ENCODE measurements around the gene ART5.
"Not testable (repeated sequence)": the region's sequence is repeated elsewhere in the genome, so short reads cannot be mapped to it uniquely, and the experiment has no call there.

ART5 gene

GRCh38 chr11:3616721-3617460, 24.9 kb downstream of the ART5 start:
- no peak for DNase-seq

DNA sequence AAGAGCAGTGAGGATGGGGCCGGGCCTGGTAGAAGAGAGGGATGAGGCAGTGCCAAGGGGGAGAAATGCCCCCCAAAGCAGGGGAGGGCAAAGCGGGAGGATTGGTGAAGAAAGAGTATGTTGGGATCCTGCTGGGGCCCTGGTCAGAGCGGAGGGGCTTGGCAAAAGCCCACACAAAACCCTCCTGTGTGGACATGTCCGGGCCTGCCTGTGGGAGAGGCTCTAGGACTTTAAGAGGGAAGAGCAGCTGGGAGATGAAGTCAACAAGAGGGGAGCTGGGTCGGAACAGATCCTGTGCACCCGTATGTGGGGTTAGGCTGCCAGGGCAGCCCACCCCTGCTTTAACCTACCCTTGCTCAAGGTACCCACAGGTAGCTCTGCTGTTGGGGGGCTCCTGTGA, 25.8 kb downstream of the ART5 start:
- DNase-seq = no peak

DNA sequence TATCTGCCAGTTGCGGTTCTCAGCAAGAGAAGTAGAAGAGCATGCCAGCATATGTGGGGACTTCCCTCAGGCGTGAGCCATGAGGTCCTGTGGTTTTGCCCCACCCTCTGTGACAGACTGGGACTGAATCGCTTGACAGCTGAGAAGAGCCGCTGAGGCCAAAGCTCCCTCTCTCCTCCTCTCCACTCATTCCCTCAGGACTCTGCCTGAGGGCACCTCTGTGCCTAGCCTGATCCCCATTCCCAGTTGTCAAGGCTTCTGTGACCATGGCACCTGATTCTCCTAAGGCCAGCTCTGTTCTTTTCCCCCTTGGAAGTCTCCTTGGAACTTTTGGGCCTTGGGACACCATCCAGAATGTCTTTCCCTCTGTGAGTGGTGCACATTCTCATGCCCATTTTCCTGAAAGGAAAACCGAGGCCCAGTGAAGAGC, 27.0 kb downstream of the ART5 start:
- DNase-seq = peak; percentile 29

DNA sequence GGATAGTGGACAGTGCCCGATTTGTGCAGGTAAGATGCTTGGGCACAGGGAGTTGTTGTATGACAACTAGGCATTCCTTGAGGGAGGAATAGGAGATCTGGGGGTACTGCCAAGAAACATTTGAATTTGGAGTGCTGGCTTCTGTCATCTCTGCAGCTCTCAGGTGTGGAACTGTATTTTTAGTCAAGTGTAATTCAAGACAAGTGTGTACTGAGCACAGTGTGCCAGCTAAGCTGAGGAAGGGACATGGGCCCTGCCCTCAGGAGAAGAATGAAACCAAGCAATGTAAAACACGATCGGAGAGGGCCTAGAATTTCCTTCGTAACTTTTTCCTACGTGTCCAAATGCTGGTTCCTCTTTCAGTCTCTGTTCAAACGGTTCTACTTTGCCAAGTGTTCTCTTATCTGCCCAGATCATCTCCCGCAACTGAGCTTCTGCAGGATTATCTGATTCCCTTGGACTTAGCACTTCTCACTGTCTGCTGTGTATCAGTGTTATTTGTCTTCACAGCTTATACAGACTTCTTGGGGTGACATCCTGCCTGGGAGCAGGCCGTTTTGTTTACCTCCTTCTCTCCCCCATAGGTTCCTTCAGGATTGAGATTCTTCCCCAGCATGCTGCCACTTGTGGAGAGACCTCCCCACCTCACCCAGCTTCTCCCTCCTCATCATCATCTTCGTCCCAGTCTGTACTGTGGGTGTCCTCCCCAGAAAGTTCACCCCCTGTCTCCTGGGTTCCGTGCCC, 27.6 kb downstream of the ART5 start:
- DNase-seq = no peak

GRCh38 chr11:3611976-3612678, 29.7 kb downstream of the ART5 start:
- DNase-seq = no peak

- no peak for DNase-seq
Measured at GRCh38 chr11:3610846-3611245, 30.9 kb downstream of the ART5 start.

DNA sequence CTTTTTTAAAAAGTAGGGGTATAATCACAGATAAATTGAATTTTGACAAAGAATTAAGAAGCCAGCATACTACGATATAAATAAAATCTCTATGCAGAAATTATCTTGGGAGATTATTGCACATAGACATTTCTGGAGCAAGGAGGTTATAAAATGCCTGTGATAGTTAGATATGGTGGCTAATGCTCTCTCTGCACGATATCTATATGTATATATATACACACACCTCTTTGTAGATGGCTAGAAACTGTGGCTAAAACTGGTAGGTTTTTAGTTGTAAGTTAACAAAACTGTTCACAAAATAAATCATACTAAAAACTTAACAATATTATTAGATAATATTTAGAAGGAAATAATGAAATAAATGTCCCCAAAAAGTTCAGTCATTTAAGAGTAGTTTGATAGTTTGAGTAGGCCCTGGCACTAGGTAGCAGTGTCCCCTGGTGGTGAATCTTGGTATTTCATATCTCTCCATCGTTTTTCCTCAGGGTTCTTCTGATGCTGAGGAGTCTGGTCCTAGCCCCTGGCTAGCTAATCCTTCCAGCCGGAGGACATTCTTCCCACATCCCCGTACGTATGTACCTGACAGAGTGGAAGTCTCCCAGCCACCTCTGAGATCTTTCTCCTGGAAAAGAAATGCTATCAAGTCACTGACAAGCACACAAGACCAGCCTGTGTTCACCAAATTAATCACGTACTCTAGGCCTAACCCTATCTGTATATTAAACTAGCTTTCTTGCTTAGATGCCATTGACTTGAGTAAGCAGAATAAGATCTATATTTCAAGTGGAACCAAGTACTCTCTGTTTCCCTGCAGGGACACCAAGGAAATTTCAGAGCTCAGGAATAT, 32.2 kb downstream of the ART5 start:
- peak; percentile 29 for DNase-seq

GRCh38 chr11:3605771-3606203, 36.0 kb downstream of the ART5 start:
- DNase-seq = no peak

GRCh38 chr11:3605283-3605662, 36.5 kb downstream of the ART5 start:
- DNase-seq = no peak

GRCh38 chr11:3604167-3604566, 37.6 kb downstream of the ART5 start:
- DNase-seq = no peak

GRCh38 chr11:3600201-3600600, 41.6 kb downstream of the ART5 start:
- DNase-seq = not testable (repeated sequence)

DNA sequence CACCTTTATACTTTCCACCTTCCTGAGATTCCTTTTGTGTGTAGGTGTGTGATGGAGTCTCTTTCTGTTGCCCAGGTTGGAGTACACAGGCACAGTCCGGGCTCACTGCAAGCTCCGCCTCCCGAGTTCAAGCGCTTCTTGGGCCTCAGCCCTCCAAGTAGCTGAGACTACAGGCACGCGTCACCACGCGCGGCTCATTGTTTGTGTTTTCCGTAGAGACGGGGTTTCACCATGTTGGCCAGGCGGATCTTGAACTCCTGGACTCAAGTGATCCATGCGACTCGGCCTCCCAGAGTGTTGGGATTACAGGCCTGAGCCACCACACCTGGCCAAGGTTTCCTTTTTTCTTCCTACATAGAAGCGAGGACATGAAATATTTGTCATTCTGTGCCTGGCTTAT, 44.0 kb downstream of the ART5 start:
- DNase-seq = not testable (repeated sequence)

DNA sequence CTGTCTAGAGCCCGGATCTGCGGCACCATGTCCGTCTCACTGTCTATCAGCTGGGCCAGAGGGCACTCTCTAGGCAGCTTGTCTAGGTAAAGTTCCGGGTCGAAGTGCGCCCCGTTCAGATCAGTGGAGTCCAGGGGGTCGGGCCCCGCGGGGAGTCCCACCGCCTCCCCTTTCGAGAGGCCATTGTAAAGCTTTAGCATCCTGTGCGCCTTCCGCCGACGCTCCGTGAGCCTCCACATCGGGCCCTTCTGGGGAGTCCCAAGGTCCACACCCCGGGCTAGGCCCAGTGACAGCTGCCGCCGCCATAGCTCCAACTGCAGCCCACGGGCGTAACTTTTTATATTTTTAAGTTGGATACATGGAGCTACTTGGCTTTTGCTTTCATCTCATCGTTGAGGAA, 50.5 kb downstream of the ART5 start:
- not testable (repeated sequence) for DNase-seq

DNA sequence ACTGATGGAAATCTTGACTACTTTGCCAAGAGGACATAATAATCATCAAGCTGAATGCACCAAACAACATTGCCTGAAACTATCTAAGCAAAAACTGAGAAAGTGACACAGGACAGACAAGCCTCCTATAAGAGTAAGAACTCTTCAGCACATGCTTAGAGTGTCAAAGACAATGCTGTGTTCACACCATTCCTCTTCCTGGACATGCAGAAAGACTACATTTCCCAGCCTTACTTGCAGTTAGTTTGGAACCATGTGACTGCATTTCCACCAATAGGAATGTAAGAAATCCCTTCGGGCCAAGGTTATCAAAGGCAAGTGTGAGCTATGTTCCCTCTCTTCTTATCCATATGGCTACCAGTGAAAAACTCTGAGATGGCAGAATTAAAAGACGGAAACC, 51.6 kb downstream of the ART5 start:
- DNase-seq = not testable (repeated sequence)

DNA sequence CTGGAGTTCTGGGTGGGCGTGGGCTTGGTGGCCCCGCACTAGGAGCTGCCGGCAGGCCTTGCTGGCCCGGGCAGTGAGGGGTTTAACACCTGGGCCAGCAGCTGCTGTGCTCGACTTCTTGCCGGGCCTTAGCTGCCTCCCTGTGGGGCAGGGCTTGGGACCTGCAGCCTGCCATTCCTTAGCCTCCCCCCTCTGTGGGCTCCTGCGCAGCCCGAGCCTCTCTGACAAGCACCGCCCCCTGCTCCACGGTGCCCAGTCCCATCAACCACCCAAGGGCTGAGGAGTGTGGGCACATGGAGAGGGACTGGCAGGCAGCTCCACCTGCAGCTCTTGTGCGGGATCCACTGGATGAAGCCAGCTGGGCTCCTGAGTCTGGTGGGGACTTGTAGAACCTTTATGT, 53.0 kb downstream of the ART5 start:
- not testable (repeated sequence) for DNase-seq

Data from CD4-positive, alpha-beta T cell treated with Interleukin-17A for 4 hours (primary cell).